Skeletal muscle tissue (tissue), 4 donors: Measurements from ENCODE around the gene B4GALNT2. TPM values are rescaled to one million over a fixed set of nuclear protein-coding genes. Genes with fewer than 3 reads are reported as not detected.

Experiments used
- H3K27ac ChIP-seq: one replicate; pipeline ENCODE4 v1.7.0; 2013; ENCODE audit warnings: mild to moderate bottlenecking, low read depth, low read length, inconsistent platforms
- H3K27me3 ChIP-seq, 3 donors: one replicate each; pipeline ENCODE4 v1.7.0; 2013; ENCODE audit warnings: low read length in 3 of 3; ENCODE audit not compliant: control insufficient read depth in 3 of 3, insufficient read depth in 3 of 3
- H3K36me3 ChIP-seq, 3 donors: one replicate each; pipeline ENCODE4 v1.7.0; 2013; ENCODE audit warnings: low read length in 3 of 3; ENCODE audit not compliant: control insufficient read depth in 3 of 3, insufficient read depth in 3 of 3
- H3K4me1 ChIP-seq, 3 donors: one replicate each; pipeline ENCODE4 v1.7.0; 2013; ENCODE audit warnings: low read length in 3 of 3, mild to moderate bottlenecking in 3 of 3; ENCODE audit not compliant: control insufficient read depth in 3 of 3, insufficient read depth in 3 of 3
- H3K4me3 ChIP-seq, 3 donors: one replicate each; pipeline ENCODE4 v1.7.0; 2013; ENCODE audit warnings: low read length in 3 of 3
- H3K9ac ChIP-seq, 3 donors: one replicate each; pipeline ENCODE4 v1.7.0; 2013; ENCODE audit warnings: low read length in 3 of 3, mild to moderate bottlenecking in 3 of 3, moderate library complexity in 2 of 3, low read depth in 1 of 3
- H3K9me3 ChIP-seq, 3 donors: one replicate each; pipeline ENCODE4 v1.7.0; 2013; ENCODE audit warnings: low read length in 3 of 3; ENCODE audit not compliant: control insufficient read depth in 3 of 3
- total RNA-seq: library from RNA; depleted of rRNA; stranded (reverse); fragments of >200 nt; gene quantifications from one replicate; pipeline ENCODE4 v1.2.3, GENCODE V29; 2014
- donor health status: Osteomylitis.

B4GALNT2 gene
- total RNA-seq, 1 donor from 2014 or later, result not detected

DNA sequence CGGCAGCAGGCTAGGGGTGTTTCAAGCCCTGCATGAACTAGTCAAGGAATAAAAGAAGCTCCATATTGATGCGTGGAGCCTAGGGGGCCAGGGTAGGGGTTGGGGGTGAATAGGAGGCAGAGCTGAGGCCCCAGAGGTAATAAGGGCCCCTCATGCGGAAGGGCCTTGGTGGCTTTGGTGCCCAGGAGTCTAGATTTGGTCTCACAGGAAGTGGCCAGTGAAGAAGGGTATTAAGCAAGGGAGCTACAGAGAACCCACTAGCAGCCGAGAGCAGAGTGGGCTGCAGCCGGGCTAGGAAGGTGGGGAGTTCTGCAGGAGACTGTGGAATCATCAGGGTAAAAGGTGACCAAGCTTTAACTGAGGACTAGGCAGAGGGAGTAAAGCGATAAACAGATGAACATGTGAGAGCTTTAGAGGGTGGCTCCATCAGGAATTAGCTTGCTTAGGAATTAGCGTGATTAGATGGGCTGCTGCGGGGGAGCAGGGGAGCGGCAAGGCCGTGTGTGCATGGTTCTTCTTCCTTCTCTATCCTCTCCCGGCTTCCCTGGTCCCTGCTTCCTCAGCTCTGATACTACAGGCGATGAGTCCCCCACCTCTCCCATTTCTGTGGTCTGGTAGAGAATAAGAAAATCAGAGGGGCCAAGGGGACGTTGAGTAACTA is 68.0 kb downstream of the B4GALNT2 start:
- H3K9me3 ChIP-seq, result no peaks in the 10 kb centered on the region
- no peaks in the 10 kb centered on the region for H3K36me3 ChIP-seq
- H3K9ac ChIP-seq, result no peak overlapping the region
- peaks cover 0 to 3% (median 2%) of the 10 kb centered on the region in 3 donors for H3K4me1 ChIP-seq
- no peaks in the 10 kb centered on the region for H3K27me3 ChIP-seq
- no peak overlapping the region for H3K27ac ChIP-seq
- no peak overlapping the region for H3K4me3 ChIP-seq

DNA sequence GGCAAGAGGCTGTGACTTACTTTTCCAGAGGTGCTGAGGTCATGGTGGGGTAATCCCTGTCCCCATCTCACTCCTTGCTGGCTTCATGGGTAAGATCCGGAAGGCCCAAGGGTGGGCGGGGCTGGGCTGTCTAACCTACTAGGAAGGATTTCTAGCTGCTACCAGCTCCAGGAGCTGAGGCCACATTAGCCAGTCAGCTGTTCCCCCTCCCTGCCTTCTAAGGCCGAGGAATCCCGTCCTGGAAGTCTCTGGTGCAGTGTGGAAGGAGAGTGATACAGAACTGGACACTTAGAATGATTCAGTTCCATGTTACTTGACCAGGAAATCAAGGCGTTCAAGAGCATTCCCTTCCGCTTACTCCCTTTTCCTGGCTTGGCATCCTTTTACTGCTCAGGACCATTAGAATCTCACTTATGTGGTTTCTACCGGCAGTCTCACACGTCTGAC is 68.9 kb downstream of the B4GALNT2 start:
- H3K36me3 ChIP-seq, result no peaks in the 10 kb centered on the region
- H3K27me3 ChIP-seq, result peaks cover 0 to 3% (median 0%) of the 10 kb centered on the region in 3 donors
- no peak overlapping the region for H3K4me3 ChIP-seq
- peaks cover 0 to 3% (median 2%) of the 10 kb centered on the region in 3 donors for H3K4me1 ChIP-seq
- no peaks in the 10 kb centered on the region for H3K9me3 ChIP-seq
- H3K9ac ChIP-seq, result no peak overlapping the region
- no peak overlapping the region for H3K27ac ChIP-seq

DNA sequence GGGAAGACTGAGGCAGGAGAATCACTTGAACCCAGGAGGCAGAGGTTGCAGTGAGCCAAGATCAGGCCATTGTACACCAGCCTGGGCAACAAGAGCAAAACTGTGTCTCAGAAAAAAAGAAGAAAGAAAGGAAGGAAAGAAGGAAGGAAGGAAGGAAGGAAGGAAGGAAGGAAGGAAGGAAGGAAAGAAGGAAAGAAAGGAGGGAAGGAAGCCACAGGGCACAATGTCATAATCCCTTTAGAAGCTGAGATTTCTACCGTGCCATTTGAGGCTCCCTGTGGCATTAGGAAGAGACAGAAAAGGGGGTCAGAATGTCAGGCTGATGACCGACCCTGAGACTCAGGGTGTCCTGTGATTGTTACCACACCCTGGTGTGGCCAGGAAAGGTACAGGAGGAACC is 71.2 kb downstream of the B4GALNT2 start:
- Histone ChIP-seq H3K4me3 (no peak overlapping the region), H3K9ac (no peak overlapping the region), H3K27me3 (peaks cover 0 to 11% (median 7%) of the 10 kb centered on the region in 3 donors), H3K4me1 (peaks cover 0 to 3% (median 2%) of the 10 kb centered on the region in 3 donors), H3K36me3 (no peaks in the 10 kb centered on the region), H3K27ac (no peak overlapping the region), H3K9me3 (no peaks in the 10 kb centered on the region)

DNA sequence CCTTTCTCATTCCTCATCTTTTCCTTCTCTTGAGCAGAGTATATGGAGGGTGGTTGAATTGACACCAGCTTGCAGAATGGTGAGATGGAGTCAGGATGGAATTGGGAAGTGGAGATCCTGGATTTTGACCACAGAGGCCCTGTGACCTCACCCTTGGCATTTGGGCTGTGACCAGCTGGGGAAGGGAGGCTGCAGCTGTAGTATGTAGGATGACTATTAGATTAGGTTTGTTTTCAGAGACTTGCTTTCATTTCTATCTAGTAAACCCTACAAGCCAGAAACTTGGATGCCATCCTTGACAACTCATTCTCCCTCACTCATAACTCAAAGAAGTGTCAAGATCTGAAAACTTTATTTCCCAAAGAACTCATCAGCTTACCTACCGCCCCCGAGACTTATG is 71.9 kb downstream of the B4GALNT2 start:
- Histone ChIP-seq H3K27me3 (peaks cover 6 to 15% (median 14%) of the 10 kb centered on the region in 3 donors), H3K9ac (no peak overlapping the region), H3K4me1 (peaks cover 2 to 3% (median 2%) of the 10 kb centered on the region in 3 donors), H3K9me3 (no peaks in the 10 kb centered on the region), H3K27ac (no peak overlapping the region), H3K36me3 (no peaks in the 10 kb centered on the region), H3K4me3 (no peak overlapping the region)

DNA sequence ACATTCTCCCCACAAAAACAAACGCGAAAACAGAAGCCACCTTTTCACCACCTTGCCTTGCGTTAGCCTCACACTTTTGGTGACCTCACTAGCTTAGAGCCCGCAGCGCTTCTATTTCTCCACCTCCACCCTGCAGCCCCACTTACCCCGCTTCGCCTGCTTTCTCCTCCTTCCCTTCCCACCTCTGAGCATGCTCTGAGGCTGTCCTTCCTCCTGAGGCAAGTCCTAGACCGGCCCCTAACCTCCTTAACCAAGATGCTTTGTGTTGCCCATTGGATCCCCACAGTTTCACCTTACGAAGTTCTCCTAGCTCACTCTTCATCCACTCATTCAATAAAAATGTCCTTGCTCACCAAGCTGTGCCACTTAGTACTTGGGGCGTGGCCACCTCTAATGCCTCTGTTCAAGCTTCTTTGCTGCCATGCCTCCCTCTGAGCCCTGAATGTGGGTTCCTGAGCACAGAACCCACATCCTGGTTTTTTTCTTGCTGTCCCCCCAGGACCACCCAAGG is 76.5 kb downstream of the B4GALNT2 start:
- H3K4me1 ChIP-seq, result peaks cover 5 to 8% (median 7%) of the 10 kb centered on the region in 3 donors
- H3K27ac ChIP-seq, result no peak overlapping the region
- H3K4me3 ChIP-seq, result no peak overlapping the region
- H3K36me3 ChIP-seq, result no peaks in the 10 kb centered on the region
- H3K27me3 ChIP-seq, result peaks cover 20 to 32% (median 25%) of the 10 kb centered on the region in 3 donors
- H3K9me3 ChIP-seq, result no peaks in the 10 kb centered on the region
- H3K9ac ChIP-seq, result no peak overlapping the region

DNA sequence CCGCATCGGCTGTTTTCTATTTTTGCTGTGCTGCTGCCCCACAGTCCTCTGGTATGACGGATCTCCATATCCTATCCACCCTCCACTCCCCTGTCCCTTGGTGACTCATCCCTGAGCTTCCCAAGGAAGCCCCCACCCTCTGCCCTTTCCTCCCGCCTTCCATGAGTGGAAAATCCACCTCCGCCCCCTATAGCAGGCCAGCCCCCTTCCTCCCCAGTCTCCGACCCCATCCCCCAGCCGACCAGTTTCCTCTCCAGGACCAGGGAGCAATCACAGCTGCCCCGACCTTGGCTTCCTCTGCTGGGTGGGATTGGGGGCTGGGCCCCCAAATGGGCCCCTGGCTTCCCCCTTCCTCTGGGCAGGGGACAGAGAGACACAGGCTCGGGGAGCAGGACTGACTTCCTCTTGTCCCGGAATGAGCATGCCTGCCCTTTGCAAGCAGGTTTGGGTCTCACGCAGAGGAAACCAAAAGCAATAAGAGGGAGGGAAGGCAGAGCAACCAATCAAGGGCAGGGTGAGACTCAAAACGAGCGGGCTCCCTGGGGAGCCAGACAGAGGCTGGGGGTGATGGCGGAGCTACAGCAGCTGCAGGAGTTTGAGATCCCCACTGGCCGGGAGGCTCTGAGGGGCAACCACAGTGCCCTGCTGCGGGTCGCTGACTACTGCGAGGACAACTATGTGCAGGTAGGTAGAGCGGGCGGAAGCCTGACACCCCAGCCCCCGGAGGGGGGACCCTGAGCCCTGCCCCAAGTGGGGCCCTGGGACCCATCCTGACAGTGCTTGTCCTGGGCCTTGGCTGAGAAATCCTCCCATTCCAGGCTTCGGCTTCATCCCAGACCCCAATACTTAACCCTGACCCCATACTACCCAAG is 77.8 kb downstream of the B4GALNT2 start, which contains the start of the genes ABI3 and GNGT2:
TSS of gene ABI3 (plus strand) at position 550 of the 872 bp plus-strand sequence. CDS start at position 568, 18 bp downstream.
TSS of gene GNGT2 (minus strand) at position 417 of the 872 bp plus-strand sequence. CDS start 3,152 bp downstream, outside the sequence.
- Histone ChIP-seq H3K9me3 (no peaks in the 10 kb centered on the region), H3K36me3 (no peaks in the 10 kb centered on the region), H3K9ac (peak within 1 kb of the TSS in 2 of 3 donors; percentile 4 to 40), H3K27me3 (peaks cover 20 to 32% (median 25%) of the 10 kb centered on the region in 3 donors), H3K27ac (peak within 1 kb of the TSS; percentile 51), H3K4me1 (peaks cover 7 to 8% (median 8%) of the 10 kb centered on the region in 3 donors), H3K4me3 (peak within 1 kb of the TSS; percentile 27 to 58 (median 50))

DNA sequence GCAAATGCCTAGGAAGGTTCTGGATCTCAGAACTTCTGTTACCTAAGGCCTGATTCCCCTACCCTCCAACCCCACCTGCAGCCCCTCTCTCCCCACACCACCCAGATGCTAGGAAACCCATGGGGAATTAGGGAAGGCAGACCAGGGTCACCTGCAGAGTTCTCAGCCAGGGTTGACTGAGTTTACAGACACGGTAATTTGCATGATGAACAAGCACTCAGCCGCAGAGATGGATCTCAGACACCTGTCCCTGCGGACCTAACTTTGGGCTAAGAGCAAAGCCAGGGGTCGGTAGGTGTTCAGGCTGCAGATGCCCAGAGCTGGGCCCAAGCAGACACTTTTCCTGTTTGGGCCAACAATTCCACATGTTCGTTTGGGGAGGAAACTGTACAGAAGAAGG is 80.8 kb downstream of the B4GALNT2 start:
- Histone ChIP-seq H3K4me1 (peaks cover 21 to 25% (median 24%) of the 10 kb centered on the region in 3 donors), H3K9me3 (no peaks in the 10 kb centered on the region), H3K27me3 (peaks cover 14 to 36% (median 31%) of the 10 kb centered on the region in 3 donors), H3K4me3 (peak overlapping the region in 1 of 3 donors; percentile 13), H3K27ac (no peak overlapping the region), H3K36me3 (no peaks in the 10 kb centered on the region), H3K9ac (no peak overlapping the region)

DNA sequence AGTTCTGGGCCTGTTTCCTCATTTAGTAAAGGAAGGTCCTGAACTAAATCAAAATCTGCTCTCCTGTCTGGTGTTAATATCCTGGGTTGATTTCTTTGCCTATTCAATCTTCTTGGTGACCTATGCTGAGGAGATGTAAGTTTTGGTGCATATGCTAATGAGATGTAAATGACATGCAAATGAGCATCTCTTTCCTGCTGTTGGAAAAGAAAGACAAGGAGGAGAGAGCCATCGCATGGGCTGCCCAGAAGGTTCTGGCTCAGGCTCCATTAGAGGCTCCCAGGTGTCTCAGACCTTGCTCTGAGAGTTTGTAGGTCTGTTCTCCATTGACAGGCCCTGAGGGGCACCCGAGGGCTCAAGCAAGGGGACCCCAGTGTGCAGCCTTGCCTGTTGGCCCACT is 81.3 kb downstream of the B4GALNT2 start:
- Histone ChIP-seq H3K36me3 (no peaks in the 10 kb centered on the region), H3K4me3 (no peak overlapping the region), H3K27me3 (peaks cover 14 to 38% (median 29%) of the 10 kb centered on the region in 3 donors), H3K27ac (no peak overlapping the region), H3K9me3 (no peaks in the 10 kb centered on the region), H3K9ac (no peak overlapping the region), H3K4me1 (peaks cover 21 to 25% (median 24%) of the 10 kb centered on the region in 3 donors)

DNA sequence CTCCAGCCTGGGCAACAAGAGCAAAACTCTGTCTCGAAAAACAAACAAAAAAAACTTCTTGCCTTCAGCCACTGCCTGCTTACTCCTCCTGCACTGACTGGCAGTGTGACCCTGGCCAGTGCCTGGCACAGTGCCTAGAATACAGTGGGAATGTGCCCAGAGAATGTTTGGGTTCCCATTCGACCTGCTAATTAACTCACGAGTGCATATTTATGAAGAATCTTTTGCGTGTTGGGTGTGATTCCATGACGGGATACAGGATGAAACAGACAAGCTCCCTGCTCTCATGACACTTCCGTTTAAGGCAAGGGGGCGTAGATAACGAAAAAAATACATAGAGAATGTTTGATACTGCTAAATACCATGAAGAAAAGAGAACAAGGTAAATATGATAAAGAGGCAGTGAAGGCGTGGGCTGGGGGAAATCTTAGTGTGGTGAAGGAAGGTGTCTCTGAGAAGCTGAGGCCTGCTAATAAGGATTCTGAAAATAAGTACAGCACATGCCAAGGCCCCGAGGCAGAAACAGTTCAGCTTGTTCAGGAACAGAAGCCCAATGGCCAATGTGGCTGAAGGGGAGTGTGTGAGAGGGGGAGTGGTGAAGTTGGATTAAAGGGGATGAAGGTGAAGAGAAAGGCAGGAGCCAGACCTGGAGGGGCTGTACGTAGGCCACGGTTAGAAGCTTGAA is 82.2 kb downstream of the B4GALNT2 start:
- H3K36me3 ChIP-seq, result no peaks in the 10 kb centered on the region
- peaks cover 14 to 30% (median 22%) of the 10 kb centered on the region in 3 donors for H3K27me3 ChIP-seq
- H3K4me1 ChIP-seq, result peaks cover 19 to 23% (median 20%) of the 10 kb centered on the region in 3 donors
- no peak overlapping the region for H3K27ac ChIP-seq
- H3K9me3 ChIP-seq, result no peaks in the 10 kb centered on the region
- no peak overlapping the region for H3K4me3 ChIP-seq
- H3K9ac ChIP-seq, result no peak overlapping the region
